HG03039 (cell line): ENCODE data around the gene AIDA.
"Not testable (repeated sequence)": the region's sequence is repeated elsewhere in the genome, so short reads cannot be mapped to it uniquely, and the experiment has no call there.

Experiments used
- ATAC-seq: cut with Tn5 transposase; IDR thresholded peaks from one replicate; pipeline ENCODE4 v1.9.1; 2021; ENCODE audit warnings: mild to moderate bottlenecking, moderate library complexity; ENCODE audit not compliant: unreplicated experiment

Gene AIDA

DNA sequence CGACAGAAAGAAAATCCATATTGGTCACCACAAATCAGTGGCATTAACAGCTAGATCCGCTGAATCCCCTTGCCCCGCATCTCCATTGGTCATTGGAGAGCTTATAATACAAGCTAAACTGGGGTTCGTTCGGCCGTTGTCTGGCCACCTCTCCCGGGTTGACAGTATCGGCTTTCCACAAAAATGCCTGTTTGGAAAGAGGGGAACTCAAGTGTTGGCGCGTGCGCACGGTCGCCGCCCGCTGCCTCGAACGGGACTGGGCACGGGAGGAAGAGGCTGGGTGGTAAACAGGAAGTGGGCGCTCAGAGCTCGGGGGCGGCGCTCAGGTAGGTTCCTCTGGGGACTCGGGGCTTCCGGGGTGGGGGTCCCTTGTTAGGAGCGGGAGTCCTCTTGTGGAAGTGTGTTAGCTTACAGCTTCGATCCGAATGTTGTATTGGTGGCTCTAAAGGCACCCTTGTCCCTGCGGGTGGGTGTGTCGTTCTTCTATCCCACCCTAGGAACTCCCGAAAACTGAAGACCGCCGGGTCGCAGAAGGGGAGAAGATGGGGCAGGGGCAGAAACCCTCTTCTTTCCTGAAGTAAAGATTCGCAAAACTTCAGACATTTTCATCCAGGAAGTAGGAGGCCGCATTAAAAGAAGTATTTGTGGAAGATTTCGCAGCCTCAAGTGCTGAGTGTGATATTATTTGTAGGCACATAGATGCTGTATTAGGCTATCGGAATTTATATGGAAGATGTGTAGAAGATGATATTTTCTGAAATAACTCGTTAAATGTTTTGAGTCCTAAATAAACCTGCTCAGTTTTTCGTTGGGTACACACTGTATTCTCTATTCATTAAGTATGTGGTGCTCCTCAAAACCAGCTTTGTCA is 1.0 kb upstream of the AIDA start:
- ATAC-seq, result peak; percentile 67

DNA sequence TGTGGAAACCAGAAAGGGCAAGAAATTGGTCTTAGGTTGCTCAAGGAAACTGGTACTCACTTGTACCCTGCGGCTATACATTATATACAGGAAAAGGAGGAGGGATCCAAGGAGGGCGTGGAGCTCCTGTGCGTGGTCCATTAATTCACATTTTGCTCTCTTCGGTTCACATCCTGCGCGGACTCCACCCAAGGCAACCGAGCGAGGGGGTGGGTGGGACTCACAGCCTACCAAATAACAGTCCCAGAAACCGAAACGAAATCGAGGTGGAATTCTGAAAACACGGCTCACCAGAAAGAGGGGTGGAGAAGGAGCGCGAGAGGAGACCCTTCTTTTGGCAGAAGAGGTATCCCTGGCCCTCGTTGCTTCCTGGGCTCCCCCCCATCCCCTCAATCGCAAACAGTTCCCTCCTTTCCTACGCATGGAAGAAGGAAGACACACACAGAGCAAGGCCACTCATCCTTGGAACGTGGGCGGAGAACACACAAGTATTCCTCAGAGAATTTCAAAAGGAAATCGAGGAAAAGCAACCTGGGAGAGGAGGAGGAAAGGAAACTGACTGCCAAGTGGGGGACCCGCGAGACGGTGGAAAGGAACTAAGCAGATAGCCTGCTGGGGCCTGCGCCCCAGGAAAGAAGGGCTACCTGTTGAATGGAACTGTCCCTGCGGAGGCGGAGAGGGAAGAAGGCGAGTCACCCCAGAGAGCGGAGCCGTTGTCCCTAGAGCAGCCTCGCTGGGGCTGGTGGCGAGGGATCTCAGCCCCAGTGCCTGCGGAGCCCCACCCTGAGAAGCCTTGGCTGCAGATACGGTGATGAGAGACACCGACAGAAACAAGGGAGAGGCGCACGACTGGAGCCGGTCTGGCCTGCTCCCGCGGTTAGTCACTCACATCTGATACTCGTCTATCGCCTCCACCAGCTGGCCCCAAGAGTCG is 705 bp downstream of the AIDA start:
- peak; percentile 25 for ATAC-seq

DNA sequence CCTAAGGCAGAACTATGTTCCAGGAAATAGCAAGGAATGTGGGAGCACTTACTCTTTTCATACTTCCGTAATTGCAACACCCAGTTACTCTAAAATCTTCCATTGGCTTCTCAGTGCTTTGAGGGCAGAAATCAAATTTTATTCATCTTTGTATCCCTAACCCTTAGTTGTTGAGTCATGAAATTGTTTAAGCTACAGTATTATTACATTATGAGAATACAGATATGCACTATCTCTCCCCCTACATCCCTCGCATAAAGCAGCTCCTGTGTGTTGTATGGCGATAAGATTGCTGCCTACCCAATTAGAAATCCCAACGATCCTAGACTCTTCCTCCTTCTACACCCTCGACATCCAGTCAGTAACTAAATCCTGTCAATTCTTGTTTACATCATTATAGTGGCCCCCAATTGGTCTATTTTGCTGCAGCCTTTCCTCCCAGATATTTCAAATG is 2.6 kb downstream of the AIDA start:
- no peak for ATAC-seq

DNA sequence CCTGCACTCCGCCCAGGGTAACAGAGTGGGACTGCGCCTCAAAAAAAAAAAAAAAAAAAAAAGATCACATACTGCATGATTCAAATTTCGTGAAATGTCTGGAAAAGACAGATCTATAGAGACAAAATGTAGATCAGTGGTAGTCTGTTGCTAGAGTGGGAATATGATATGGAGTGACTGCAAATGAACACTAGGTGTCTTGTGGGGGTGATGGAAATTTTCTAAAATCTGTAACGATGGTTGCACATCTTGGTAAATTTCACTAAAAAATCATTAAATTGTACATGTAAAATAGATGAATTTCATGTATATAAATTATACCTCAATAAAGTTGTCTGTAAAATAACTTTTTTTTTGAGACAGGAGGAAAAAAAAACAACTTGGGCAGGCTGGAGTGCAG is 5.5 kb downstream of the AIDA start:
- no peak for ATAC-seq

DNA sequence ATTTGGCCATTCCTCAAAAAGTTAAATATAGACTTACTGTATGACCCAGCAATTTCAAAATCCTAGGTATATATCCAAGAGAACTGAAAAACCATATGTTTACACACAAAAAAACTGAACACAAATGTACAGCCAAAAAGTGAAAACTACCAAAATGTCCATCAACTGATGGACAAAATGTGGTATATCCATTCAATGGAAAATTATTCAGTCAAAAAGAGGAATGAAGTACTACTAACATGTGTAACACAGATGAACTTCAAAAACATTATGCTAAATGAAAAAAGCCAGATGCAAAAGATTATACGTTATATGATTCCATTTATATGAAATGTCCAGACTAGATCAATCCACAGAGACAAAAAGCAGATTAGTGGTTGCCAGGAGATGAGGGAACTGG is 8.0 kb downstream of the AIDA start:
- ATAC-seq, result no peak

DNA sequence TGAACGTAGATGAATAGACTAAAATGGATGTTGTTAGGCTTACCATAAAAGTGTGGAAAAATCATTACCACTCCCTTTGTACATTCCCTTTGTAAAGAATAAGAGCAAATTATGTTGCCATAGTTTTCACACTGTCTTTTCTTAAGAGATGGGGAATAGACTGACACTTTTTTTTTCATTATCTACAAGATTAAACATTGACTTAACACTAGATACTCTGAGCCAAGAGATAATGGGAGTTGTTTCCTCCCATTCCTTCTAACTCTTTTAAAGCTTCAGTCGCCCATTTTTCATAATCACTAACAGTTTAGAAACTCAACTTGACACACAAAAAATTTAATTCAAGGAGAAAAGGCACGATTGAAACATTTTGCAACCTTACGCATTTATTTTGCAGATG is 10.1 kb downstream of the AIDA start:
- ATAC-seq, result no peak

DNA sequence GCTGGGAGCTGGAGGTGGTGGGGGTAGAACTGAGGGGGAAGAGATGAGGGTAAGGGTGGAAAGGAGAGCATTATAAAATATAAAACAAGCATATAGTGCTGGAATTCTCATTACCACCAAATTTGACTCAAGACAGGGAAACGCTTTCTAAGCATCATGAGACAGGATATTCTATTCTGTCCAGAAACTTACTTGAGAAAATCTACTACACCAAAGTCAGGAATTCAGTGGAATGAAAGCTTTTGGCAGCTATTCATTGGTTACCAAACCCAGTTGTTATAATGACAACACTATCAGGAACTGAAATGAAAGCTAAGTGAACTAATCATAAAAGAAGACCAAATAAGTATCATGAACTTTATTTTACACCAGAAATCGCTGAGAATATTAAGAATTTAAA is 14.5 kb downstream of the AIDA start:
- no peak for ATAC-seq

DNA sequence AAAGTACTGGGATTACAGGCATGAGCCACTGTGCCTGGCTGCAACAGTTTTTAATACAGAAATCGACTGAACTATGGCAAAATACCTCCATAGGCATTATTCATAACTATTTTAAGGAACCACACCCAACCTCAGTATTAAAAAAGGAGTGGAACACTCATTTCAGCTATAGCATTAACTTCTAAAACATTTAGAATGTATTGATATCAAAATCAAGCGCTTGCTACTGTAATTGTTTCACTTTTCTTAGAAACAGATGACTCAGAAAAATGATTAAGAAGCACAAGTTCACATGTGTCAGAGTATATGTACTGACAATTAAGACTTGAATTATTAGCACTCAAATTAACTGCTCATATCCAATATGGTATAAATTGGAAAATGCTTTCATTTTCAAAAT is 15.1 kb downstream of the AIDA start:
- no peak for ATAC-seq

DNA sequence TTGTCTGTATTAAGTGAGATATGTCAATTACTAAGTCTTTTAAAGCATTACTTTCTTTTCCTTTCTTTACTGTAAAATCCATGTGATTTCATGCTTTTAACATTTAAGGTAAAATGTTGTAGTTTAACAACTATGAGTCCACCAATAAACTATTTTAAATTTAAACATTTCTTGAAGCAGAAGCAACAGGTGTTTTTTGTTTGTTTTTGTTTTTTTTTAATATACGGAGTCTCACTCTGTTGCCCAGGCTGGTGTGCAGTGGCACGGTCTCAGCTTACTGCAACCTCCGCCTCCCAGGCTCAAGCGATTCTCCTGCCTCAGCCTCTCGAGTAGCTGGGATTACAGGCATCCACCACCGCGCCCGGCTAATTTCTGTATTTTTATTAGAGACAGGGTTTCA is 15.6 kb downstream of the AIDA start:
- no peak for ATAC-seq

DNA sequence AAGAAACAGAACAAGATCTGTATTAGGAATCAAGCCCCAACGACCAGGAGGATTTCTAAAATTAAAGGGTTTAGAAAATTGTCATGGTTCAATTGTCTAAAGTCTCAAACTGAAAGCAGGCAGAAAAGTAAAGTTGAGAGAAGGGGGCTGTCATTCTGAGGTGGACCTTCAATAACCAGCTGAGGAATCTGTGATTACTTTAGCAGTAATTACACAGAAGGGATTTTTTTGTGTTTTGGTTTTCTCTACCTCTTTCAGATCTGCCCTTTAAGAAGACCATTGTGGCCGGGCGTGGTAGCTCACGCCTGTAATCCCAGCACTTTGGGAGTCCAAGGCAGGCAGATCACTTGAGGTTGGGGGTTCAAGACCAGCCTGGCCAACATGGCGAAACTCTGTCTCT is 17.4 kb downstream of the AIDA start:
- ATAC-seq, result no peak

DNA sequence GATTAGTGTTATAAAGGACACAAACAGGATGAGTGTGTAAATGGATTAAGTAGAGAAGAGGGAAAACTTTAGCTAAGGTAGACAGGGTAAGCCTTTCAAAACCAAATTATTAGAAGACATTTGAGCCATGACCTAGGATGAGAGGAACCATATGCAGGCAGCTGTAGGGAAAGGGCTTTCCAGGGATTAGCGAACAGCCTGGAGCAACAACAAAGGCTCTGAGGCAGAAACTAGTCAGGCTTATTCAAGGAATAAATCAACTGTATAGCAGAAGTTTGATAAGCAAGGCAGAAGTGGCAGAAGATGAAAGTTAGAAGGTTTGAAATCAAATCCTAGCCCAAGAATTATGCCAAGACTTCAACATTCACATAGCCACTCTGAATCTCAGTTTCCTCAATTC is 21.3 kb downstream of the AIDA start:
- no peak for ATAC-seq

DNA sequence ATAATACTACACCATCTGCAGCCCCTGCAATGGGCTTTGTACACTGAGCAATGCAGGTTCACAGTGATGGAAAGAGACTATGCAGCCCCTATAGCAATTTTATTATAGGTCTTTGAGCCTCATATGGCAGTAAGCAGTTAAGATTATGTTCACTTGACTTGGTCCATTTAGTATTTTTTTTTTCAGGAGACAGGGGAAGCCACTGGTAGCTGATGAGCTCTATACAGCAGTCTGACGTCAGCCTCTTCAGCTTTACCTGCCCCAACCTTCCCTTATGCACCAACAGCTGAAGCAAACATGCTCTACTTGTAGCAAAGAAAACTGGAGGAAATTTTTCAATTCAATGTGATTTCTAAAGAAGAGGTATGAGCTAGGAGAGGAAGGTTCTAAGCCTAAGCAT is 32.2 kb downstream of the AIDA start:
- ATAC-seq, result no peak

DNA sequence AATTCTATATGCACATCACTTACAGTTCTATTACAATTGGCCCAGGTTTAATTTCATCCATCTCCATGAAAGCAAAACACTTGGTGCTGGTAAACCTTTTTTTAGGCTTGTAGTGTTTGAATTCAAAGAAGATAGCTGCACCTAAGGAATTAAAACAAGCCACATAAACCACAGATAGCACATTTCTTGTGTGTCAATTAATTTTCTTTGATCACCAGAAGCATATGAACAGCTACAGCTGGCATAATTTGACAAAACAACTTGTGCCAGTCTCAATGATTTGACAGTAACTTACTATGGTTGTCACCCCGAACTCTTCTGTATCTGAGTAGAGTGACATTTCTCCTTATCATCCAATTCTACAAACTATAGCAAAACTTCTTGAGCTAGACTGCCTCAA is 42.2 kb downstream of the AIDA start:
- no peak for ATAC-seq

DNA sequence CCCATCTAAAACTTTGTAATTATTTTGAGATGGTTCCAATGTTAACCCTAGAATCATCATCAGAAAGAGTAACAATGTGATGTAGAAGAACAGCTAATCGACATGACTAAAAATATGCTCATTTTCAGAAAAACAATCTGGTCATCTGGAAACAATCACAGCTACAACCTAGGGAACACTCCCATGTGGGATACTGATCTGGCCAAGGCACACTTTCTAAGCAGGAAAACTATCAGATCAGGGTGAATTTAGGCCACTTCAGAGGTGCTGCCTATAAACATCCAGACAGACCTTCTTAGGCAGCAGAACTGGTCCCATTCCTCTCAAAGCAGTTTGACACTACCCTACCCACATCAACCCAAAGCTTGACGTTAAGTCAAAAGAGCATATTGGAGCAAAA is 43.2 kb downstream of the AIDA start:
- ATAC-seq, result not testable (repeated sequence)

DNA sequence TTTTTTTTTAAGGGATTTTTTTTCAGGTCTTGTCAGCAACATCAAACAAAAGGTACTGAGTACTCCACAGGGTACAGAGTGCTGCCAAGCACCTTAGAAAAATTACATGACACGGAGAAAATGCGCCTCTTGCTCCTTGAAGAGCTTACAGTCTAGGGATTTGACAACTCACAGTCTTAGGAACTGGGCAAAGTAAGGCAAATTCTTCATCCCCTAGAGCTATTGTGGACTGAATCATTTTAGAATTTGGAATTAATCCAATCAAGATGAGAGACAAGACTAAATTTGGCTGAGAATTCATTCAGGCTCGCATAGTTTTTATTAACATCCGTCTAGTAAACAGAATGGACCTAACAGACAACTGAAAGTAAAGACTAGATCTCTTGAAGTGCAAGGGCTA is 44.1 kb downstream of the AIDA start:
- ATAC-seq, result not testable (repeated sequence)

DNA sequence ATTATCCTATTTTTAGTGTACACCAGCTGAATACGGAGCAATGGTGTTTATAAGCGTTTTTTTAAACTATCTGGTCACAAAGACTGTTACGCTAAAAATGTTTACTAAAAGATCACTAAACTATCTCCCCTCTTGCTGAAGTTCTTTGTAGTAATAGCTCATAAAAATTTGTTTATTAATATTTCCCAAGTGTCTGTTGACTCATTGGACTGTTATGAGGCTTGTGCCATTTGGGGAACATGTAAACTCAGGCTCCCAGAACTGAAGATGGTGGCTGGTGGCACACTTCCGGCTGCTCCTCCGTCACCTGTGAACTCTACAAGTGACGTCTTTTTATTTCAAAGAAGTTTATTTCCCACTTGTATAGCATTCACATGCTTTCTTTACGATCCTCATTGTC is 46.3 kb downstream of the AIDA start:
- ATAC-seq, result no peak

DNA sequence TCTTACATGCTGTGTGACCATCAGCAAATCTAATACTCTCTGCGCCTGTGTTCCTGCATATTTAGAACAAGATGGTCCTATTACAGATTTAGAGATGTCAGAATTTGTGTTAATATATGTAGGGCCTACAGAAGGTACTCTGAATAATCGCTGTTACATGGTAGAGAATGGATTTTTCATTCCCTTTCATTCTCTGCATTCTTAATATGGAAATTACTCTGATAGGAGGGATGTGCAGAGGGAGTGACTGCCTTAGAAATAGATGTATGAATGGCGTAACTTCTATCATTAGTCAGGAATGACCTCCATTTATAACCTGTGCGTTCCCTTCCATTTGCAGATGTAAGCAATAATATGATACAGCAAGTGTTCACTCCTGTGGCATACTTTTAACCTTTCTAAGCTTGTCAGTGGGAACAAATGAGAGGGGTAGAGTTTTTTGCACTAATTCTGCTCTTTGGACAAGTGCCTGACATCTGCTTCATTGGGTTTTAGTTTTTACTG is 48.8 kb downstream of the AIDA start:
- ATAC-seq, result no peak

DNA sequence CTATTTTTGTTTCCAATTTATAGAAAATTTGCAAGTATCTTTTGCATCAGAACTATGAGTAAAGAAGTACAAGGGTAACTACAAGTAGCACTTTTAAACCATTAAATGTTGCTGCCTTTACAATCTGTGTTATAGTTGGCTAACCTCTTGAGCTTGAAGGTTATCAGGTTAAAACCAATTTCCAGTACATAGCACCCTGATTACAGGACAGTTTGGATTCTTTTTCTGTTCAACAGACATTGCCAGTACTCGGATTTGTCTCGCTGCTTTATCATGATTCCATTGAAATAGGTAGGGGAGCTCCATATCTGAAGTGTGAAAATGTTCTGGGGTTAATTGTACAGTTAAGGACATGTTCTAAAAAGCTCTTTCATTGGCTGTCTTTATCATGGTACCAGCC is 54.4 kb downstream of the AIDA start:
- ATAC-seq, result no peak

DNA sequence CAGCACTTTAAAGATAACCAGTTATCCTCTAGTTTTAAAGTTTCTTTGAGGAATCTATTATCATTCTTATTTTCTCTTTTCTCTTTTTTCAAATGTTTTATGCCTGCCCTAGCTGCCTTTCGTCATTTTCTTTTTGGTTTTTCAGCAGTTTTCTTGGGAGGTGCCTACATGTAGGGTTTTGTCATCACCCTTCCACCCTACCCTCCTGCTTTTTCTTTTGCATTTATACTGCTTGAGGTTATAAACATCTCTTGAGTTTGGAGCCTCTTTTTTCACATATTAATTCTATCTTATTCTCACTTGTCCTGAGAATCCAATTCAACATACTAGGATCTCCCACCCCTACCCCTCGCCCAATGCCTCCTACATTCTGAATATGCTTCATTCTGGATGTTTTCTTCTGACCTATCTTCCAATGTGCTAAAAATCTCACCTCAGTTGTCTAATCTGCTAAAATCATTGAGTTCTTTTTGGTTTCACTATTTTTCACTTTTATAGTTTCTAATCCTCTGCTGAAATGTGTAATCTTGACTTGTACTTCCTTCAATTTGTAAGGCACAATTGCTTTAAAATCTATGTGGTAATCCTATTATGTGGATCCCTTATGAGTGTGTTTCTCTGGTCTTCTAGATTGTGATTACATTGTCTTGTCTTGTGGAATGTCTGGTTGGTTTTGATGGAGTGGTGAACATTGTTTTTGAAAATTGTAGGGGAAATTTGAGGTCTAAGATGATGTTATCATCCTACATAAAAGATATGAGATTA is 55.7 kb downstream of the AIDA start:
- no peak for ATAC-seq

DNA sequence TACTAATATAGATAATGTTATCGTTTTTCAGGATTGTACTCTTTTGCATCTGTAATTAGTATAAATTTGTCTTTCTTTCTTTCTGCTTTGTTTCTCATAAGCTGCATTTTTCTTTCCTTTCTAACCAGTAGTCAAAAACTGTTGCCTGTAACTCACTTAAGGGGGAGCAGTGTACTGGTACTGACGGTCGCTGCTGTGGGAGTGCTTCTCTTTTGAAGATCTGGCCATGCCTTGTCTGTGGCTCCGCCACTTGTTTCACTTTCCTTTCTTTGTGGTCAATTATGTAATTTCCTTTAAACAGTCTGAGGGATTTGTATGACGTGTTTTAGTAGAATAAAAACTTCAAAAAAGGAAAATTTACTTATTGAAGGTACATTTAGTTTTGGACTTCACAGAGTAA is 57.4 kb downstream of the AIDA start:
- peak; percentile 85 for ATAC-seq
